ENCODE results near the gene ANKRD12. TPM values are rescaled to one million over a fixed set of nuclear protein-coding genes. Genes with fewer than 3 reads are reported as not detected.

Gene ANKRD12
- total and polyA plus RNA-seq, 4 donors = 10.2 to 108 (median 50.0) TPM

GRCh38 chr18:9237981-9238380 is 101.4 kb downstream of the ANKRD12 start:
- no peaks in the 10 kb centered on the region for H3K27me3 ChIP-seq (ENCODE audit: control insufficient read depth in 3 of 3, insufficient read depth in 3 of 3, low read length in 2 of 3)
- no peak overlapping the region for H3K27ac ChIP-seq (ENCODE audit: low read depth in 1 of 2, low read length in 1 of 2)
- WGBS, 2 donors = 31 to 64% methylated on average over 2 of the region's 2 CpGs
- no peak overlapping the region for H3K9ac ChIP-seq (ENCODE audit: insufficient read depth in 1 of 2, low read length in 2 of 2)
- peaks cover 0 to under 1% (median under 1%) of the 10 kb centered on the region in 4 donors for H3K9me3 ChIP-seq (ENCODE audit: control insufficient read depth in 4 of 4, insufficient read depth in 3 of 4, low read length in 3 of 4)
- H3K4me1 ChIP-seq (ENCODE audit: control insufficient read depth in 5 of 5, insufficient read depth in 5 of 5, low read length in 5 of 5) = no peaks in the 10 kb centered on the region
- no peak for TF ChIP-seq CTCF (IDR thresholded peaks at IDR 0.05; ENCODE audit: control extremely low read depth, extremely low read depth)
- peaks cover 3 to 13% (median 7%) of the 10 kb centered on the region in 4 donors for H3K36me3 ChIP-seq (ENCODE audit: control insufficient read depth in 4 of 4, insufficient read depth in 4 of 4, low read length in 4 of 4)
- ATAC-seq (ENCODE audit: insufficient read depth, low FRiP score) (no peak), DNase-seq (no peak)
- no peak overlapping the region for H3K4me3 ChIP-seq

- Histone ChIP-seq H3K9ac (ENCODE audit: insufficient read depth in 1 of 2, low read length in 2 of 2) (no peak overlapping the region), H3K9me3 (ENCODE audit: control insufficient read depth in 4 of 4, insufficient read depth in 3 of 4, low read length in 3 of 4) (no peaks in the 10 kb centered on the region), H3K4me1 (ENCODE audit: control insufficient read depth in 5 of 5, insufficient read depth in 5 of 5, low read length in 5 of 5) (no peaks in the 10 kb centered on the region), H3K36me3 (ENCODE audit: control insufficient read depth in 4 of 4, insufficient read depth in 4 of 4, low read length in 4 of 4) (peaks cover 0 to 12% (median 5%) of the 10 kb centered on the region in 4 donors), H3K4me3 (no peak overlapping the region), H3K27ac (ENCODE audit: low read depth in 1 of 2, low read length in 1 of 2) (no peak overlapping the region), H3K27me3 (ENCODE audit: control insufficient read depth in 3 of 3, insufficient read depth in 3 of 3, low read length in 2 of 3) (no peaks in the 10 kb centered on the region)
- no peak for TF ChIP-seq CTCF (IDR thresholded peaks at IDR 0.05; ENCODE audit: control extremely low read depth, extremely low read depth)
- no peak for DNase-seq
- WGBS, 2 donors = 67 to 77% methylated on average over 1 of the region's 1 CpG
- no peak for ATAC-seq (ENCODE audit: insufficient read depth, low FRiP score)
Observed at GRCh38 chr18:9239720-9240119, 103.1 kb downstream of the ANKRD12 start.

- Histone ChIP-seq H3K4me3 (no peak overlapping the region), H3K4me1 (ENCODE audit: control insufficient read depth in 5 of 5, insufficient read depth in 5 of 5, low read length in 5 of 5) (no peaks in the 10 kb centered on the region), H3K36me3 (ENCODE audit: control insufficient read depth in 4 of 4, insufficient read depth in 4 of 4, low read length in 4 of 4) (peaks cover 0 to 12% (median 4%) of the 10 kb centered on the region in 4 donors), H3K27ac (ENCODE audit: low read depth in 1 of 2, low read length in 1 of 2) (no peak overlapping the region), H3K9me3 (ENCODE audit: control insufficient read depth in 4 of 4, insufficient read depth in 3 of 4, low read length in 3 of 4) (no peaks in the 10 kb centered on the region), H3K27me3 (ENCODE audit: control insufficient read depth in 3 of 3, insufficient read depth in 3 of 3, low read length in 2 of 3) (no peaks in the 10 kb centered on the region), H3K9ac (ENCODE audit: insufficient read depth in 1 of 2, low read length in 2 of 2) (no peak overlapping the region)
- 32 to 57% methylated on average over 4 of the region's 4 CpGs for WGBS, 2 donors
- TF ChIP-seq CTCF (IDR thresholded peaks at IDR 0.05; ENCODE audit: control extremely low read depth, extremely low read depth) = no peak
- ATAC-seq (ENCODE audit: insufficient read depth, low FRiP score) (no peak), DNase-seq (no peak)
Observed at GRCh38 chr18:9240270-9240669, 103.7 kb downstream of the ANKRD12 start.

GRCh38 chr18:9243029-9243428 is 106.4 kb downstream of the ANKRD12 start:
- Histone ChIP-seq H3K27ac (ENCODE audit: low read depth in 1 of 2, low read length in 1 of 2) (no peak overlapping the region), H3K4me1 (ENCODE audit: control insufficient read depth in 5 of 5, insufficient read depth in 5 of 5, low read length in 5 of 5) (no peaks in the 10 kb centered on the region), H3K27me3 (ENCODE audit: control insufficient read depth in 3 of 3, insufficient read depth in 3 of 3, low read length in 2 of 3) (no peaks in the 10 kb centered on the region), H3K9me3 (ENCODE audit: control insufficient read depth in 4 of 4, insufficient read depth in 3 of 4, low read length in 3 of 4) (no peaks in the 10 kb centered on the region), H3K9ac (ENCODE audit: insufficient read depth in 1 of 2, low read length in 2 of 2) (no peak overlapping the region), H3K36me3 (ENCODE audit: control insufficient read depth in 4 of 4, insufficient read depth in 4 of 4, low read length in 4 of 4) (peaks cover 2 to 9% (median 4%) of the 10 kb centered on the region in 4 donors), H3K4me3 (no peak overlapping the region)
- DNase-seq = no peak
- TF ChIP-seq CTCF (IDR thresholded peaks at IDR 0.05; ENCODE audit: control extremely low read depth, extremely low read depth) = no peak
- no peak for ATAC-seq (ENCODE audit: insufficient read depth, low FRiP score)
